ENCODE results near the gene KRTAP1-4. TPM values are rescaled to one million over a fixed set of nuclear protein-coding genes. Genes with fewer than 3 reads are reported as not detected.

KRTAP1-4 gene
- total and polyA plus RNA-seq, 2 experiments from 2014 or later = not detected

DNA sequence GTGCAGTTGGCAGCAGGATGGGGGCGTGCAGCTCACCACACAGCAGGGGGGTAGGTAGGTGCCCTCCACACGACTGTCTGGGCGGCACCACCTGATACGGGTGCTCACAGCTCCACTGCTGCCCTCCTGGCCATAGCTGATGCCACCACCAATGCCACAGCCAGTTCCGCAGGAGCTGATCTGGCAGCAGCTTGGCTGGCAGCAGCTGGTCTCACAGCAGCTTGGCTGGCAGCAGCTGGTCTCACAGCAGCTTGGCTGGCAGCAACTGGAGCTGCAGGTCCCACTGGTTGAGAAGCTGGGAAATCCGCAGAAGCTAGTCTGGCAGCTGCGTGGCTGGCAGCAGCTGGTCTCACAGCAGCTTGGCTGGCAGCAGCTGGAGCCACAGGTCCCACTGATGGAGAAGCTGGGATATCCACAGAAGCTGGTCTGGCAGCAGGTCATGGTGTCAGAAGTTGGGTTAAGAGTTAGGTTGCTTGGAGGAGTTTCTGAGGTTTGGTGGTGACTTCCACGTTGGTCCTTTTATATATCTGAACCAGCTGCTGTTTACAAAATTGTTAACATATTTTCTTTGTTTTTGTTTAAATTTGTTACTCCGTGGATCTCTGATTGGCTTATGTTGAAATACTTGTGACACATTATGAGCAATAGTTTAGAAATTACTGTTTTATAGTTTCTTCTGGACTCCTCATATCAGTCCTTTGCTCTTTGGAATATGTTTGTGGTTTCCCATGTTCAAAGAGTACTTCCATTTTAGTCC, 3.1 kb downstream of the KRTAP1-4 start, which contains the start of gene KRTAP1-5:
KRTAP1-5 (minus strand) TSS at position 494 of the 757 bp plus-strand sequence; CDS start at position 441, 53 bp downstream.
- peak; percentile 82 for DNase-seq
- peak within 1 kb of the TSS; percentile 43 for H3K4me2 ChIP-seq (ENCODE audit: unreplicated experiment)

GRCh38 chr17:41024697-41025096, 5.3 kb downstream of the KRTAP1-4 start:
- in situ Hi-C loops (cut with MboI) = no loop called here
- Histone ChIP-seq H3K79me2 (ENCODE audit: insufficient read depth) (no peaks in the 10 kb centered on the region), H4K20me1 (ENCODE audit: insufficient read depth) (no peaks in the 10 kb centered on the region), H3K9me3 (ENCODE audit: low read depth) (no peaks in the 10 kb centered on the region), H3K27me3 (replicated peaks; ENCODE audit: insufficient read depth) (no peaks in the 10 kb centered on the region), H3K9ac (no peak overlapping the region), H3K4me1 (ENCODE audit: insufficient read depth) (peaks cover 23% of the 10 kb centered on the region), H3K27ac (no peak overlapping the region), H3K36me3 (ENCODE audit: low read depth) (no peaks in the 10 kb centered on the region), H2AFZ (no peak overlapping the region), H3K4me2 (ENCODE audit: unreplicated experiment) (no peak overlapping the region), H3K9me2 (ENCODE audit: insufficient read depth) (no peaks in the 10 kb centered on the region), H3K4me3 (no peak overlapping the region), H3F3A (ENCODE audit: insufficient read depth) (peaks cover 24% of the 10 kb centered on the region)
- 69 to 85% methylated on average over 3 of the region's 3 CpGs for WGBS, 2 experiments (ENCODE audit: low coverage in 1 of 2, low lambda C conversion rate in 2 of 2, missing lambda C conversion rate in 2 of 2)
- TF ChIP-seq EZH2phosphoT487 (IDR thresholded peaks at IDR 0.05; ENCODE audit: insufficient read depth, low read depth) = no peak
- TF ChIP-seq EZH2 (IDR thresholded peaks at IDR 0.05; ENCODE audit: insufficient read depth, poor library complexity, severe bottlenecking) = no peak
- no peak for DNase-seq

More for the DNA sequence above, 3.1 kb downstream of the KRTAP1-4 start, which contains the start of gene KRTAP1-5:
- 47 to 49% methylated on average over 8 to 9 of the region's 9 CpGs for WGBS, 2 experiments (ENCODE audit: low coverage in 1 of 2, low lambda C conversion rate in 2 of 2, missing lambda C conversion rate in 2 of 2)
- Histone ChIP-seq H4K20me1 (ENCODE audit: insufficient read depth) (no peaks in the 10 kb centered on the region), H3K27ac (peak within 1 kb of the TSS; percentile 62), H3K4me3 (peak within 1 kb of the TSS; percentile 21; the same call in 1 of the 2 replicates), H3K9me3 (ENCODE audit: low read depth) (no peaks in the 10 kb centered on the region), H3K79me2 (ENCODE audit: insufficient read depth) (no peaks in the 10 kb centered on the region), H3K36me3 (ENCODE audit: low read depth) (no peaks in the 10 kb centered on the region), H2AFZ (no peak within 1 kb of the TSS), H3K9ac (0 out of 2 replicates have a peak within 1 kb of the TSS, but pooled peaks have one; percentile 30), H3K9me2 (ENCODE audit: insufficient read depth) (no peaks in the 10 kb centered on the region), H3K4me1 (ENCODE audit: insufficient read depth) (peaks cover 23% of the 10 kb centered on the region), H3F3A (ENCODE audit: insufficient read depth) (peaks cover 24% of the 10 kb centered on the region), H3K27me3 (replicated peaks; ENCODE audit: insufficient read depth) (no peaks in the 10 kb centered on the region)
- in situ Hi-C loops (cut with MboI) = no loop called here
- TF ChIP-seq EZH2 (IDR thresholded peaks at IDR 0.05; ENCODE audit: insufficient read depth, poor library complexity, severe bottlenecking) (no peak), EZH2phosphoT487 (IDR thresholded peaks at IDR 0.05; ENCODE audit: insufficient read depth, low read depth) (no peak)

DNA sequence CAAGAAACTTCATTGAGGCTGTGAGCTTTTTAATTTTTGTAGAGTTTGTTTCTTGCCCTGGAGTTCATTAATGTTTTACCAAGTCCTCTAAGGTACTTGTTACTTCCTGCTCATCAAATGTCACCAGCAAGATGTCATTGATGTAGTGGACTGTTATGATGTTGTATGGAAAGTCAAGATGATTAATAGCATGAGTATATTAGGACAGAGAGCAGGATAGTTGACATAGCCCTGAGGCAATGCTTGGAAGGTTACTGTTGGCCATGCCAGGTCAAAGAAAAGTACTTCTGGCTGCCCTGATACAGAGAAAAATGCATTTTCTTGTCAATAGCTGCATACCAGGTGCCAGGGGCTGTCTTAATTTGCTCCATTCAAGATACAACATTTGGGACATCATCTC, 9.7 kb downstream of the KRTAP1-4 start:
- no peak overlapping the region for H3K4me3 ChIP-seq
- no peaks in the 10 kb centered on the region for H3K79me2 ChIP-seq (ENCODE audit: insufficient read depth)
- in situ Hi-C loops (cut with MboI) = no loop called here
- no peaks in the 10 kb centered on the region for H3K27me3 ChIP-seq (replicated peaks; ENCODE audit: insufficient read depth)
- no peaks in the 10 kb centered on the region for H3K4me1 ChIP-seq (ENCODE audit: insufficient read depth)
- no peaks in the 10 kb centered on the region for H3K9me2 ChIP-seq (ENCODE audit: insufficient read depth)
- H3K36me3 ChIP-seq (ENCODE audit: low read depth) = no peaks in the 10 kb centered on the region
- no peaks in the 10 kb centered on the region for H4K20me1 ChIP-seq (ENCODE audit: insufficient read depth)
- H3K9me3 ChIP-seq (ENCODE audit: low read depth) = no peaks in the 10 kb centered on the region
- H3K4me2 ChIP-seq (ENCODE audit: unreplicated experiment) = no peak overlapping the region
- no peak overlapping the region for H2AFZ ChIP-seq
- no peak overlapping the region for H3K9ac ChIP-seq
- DNase-seq = no peak
- H3K27ac ChIP-seq = no peak overlapping the region
- TF ChIP-seq EZH2 (IDR thresholded peaks at IDR 0.05; ENCODE audit: insufficient read depth, poor library complexity, severe bottlenecking) (no peak), EZH2phosphoT487 (IDR thresholded peaks at IDR 0.05; ENCODE audit: insufficient read depth, low read depth) (no peak)
- peaks cover 5% of the 10 kb centered on the region for H3F3A ChIP-seq (ENCODE audit: insufficient read depth)

DNA sequence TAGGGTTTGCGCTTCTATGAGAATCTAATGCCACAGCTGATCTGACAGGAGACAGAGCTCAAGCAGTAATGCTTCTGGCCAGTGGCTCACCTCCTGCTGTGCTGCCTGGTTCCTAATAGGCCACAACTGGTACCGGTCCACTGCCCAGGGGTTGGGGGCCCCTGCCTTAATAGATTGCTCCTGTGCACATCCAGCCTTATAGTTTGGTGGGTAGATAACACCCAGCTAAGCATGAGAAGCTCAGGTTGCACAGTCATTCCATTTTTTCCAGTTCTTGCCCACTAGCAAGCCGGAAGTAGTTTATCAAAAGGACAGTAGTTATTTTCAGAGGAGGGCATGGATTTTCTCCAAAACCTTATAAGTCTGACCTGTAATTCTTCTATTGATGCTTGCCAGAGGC, 10.6 kb downstream of the KRTAP1-4 start:
- in situ Hi-C loops (cut with MboI) = no loop called here
- no peaks in the 10 kb centered on the region for H3K9me3 ChIP-seq (ENCODE audit: low read depth)
- H2AFZ ChIP-seq = no peak overlapping the region
- 94 to 100% methylated on average over 3 of the region's 3 CpGs for WGBS, 2 experiments (ENCODE audit: low coverage in 1 of 2, low lambda C conversion rate in 2 of 2, missing lambda C conversion rate in 2 of 2)
- no peaks in the 10 kb centered on the region for H3K27me3 ChIP-seq (replicated peaks; ENCODE audit: insufficient read depth)
- no peaks in the 10 kb centered on the region for H3K4me1 ChIP-seq (ENCODE audit: insufficient read depth)
- H3K36me3 ChIP-seq (ENCODE audit: low read depth) = no peaks in the 10 kb centered on the region
- TF ChIP-seq EZH2phosphoT487 (IDR thresholded peaks at IDR 0.05; ENCODE audit: insufficient read depth, low read depth) (no peak), EZH2 (IDR thresholded peaks at IDR 0.05; ENCODE audit: insufficient read depth, poor library complexity, severe bottlenecking) (no peak)
- H3K4me2 ChIP-seq (ENCODE audit: unreplicated experiment) = no peak overlapping the region
- H3K4me3 ChIP-seq = no peak overlapping the region
- H3K9me2 ChIP-seq (ENCODE audit: insufficient read depth) = no peaks in the 10 kb centered on the region
- DNase-seq = no peak
- no peak overlapping the region for H3K9ac ChIP-seq
- H4K20me1 ChIP-seq (ENCODE audit: insufficient read depth) = no peaks in the 10 kb centered on the region
- peaks cover 4% of the 10 kb centered on the region; the same call in 1 of the 2 replicates for H3F3A ChIP-seq (ENCODE audit: insufficient read depth)
- H3K27ac ChIP-seq = no peak overlapping the region
- H3K79me2 ChIP-seq (ENCODE audit: insufficient read depth) = no peaks in the 10 kb centered on the region

Measured in GM23248 (cell line).